NCI-H345 treated with DMSO at 0.1 percent for 48 hours (cell line): Measurements from ENCODE around the gene MXI1.
A peak's percentile ranks its signal among the peaks of the same experiment; 100 is the strongest.

Experiments
- DNase-seq: peaks from one replicate; lab custom pipeline; 2025; ENCODE audit not compliant: unreplicated experiment; lab: John Stamatoyannopoulos, UW

Gene MXI1

DNA sequence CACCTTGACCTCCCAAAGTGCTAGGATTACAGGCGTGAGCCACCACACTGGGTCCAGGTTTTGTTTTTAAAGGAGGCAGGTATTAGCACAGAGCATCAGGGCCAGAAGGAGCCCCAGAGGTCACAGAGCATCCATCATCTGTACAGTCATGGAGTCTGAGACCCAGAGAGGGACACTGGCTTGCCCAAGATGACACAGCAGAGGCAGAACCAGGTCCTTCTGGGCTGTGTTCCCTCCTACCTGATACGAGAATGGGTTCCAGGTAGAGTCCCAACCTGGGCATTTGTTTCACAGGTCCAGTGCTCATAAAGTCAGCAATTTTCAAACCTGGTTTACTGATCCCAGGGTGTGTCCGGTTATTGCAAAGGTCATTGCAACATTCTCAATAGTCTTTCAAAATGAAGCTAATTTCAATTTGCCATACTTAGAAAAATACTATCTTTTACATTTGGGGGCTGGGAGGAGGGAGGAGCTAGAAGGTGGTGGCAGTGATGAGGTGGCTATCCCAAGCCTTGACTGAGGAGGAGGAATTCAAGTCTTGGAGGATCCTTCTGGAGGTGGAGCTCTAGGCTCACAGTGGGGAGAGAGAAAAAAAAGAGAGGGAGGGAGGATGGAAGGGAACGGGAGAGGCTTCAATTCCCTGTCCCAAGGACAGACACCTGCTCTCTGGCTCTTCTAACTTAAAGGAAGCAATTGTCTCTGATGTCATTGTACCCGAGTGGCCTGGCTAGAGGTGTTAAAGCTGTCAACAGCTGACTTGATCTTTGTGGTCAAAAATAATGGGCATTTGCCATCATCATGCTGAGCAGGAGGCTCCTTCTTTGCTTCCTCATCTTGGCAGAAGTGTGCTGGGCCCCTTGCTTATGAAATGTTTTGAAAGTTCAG is 8.1 kb downstream of the MXI1 start:
- no peak for DNase-seq

GRCh38 chr10:110216240-110216639 is 8.8 kb downstream of the MXI1 start:
- no peak for DNase-seq

GRCh38 chr10:110216942-110217661 is 9.7 kb downstream of the MXI1 start:
- DNase-seq: no peak

DNA sequence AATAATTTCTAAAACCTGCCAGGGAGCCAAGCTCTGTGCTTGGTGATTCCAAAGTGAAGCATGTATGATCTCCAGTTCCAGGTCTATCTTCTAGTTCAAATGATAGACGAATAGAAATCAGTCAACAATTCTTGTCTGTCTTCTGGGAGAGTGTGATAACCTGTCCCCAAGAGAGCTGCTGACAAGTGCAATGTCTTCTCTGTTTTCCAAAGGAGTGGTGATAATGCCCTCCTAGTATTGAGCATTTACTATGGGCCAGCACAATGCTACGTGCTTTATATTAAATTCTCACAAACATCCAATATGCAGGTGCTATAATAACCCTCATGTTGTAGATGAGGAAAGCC is 10.2 kb downstream of the MXI1 start:
- DNase-seq: no peak

DNA sequence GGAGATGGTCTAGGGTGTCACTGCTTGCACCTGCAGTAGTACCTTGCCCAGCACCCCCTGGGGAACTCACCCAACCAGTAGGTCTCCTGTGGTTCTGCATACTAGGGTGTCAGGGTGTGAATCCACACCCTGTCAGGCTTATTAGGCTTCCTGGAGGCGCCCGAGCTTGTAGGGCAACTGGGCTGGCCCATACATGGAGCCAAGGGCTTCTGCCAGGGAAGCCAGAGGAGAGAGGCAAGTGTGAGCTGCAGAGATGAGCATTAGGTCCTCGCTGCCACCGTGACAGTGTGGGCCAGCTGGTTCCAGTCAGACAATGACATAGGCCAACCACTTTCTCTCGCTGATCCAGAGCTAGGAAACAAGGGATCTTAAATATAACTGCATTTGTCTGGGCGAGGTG is 11.2 kb downstream of the MXI1 start:
- DNase-seq: no peak

GRCh38 chr10:110219884-110220283 is 12.5 kb downstream of the MXI1 start:
- no peak for DNase-seq

- no peak for DNase-seq
These were observed 13.0 kb downstream of the MXI1 start for GRCh38 chr10:110220398-110220797.

- no peak for DNase-seq
These were observed 13.8 kb downstream of the MXI1 start for GRCh38 chr10:110221044-110221720.

GRCh38 chr10:110221721-110222261 is 14.4 kb downstream of the MXI1 start:
- no peak for DNase-seq

DNA sequence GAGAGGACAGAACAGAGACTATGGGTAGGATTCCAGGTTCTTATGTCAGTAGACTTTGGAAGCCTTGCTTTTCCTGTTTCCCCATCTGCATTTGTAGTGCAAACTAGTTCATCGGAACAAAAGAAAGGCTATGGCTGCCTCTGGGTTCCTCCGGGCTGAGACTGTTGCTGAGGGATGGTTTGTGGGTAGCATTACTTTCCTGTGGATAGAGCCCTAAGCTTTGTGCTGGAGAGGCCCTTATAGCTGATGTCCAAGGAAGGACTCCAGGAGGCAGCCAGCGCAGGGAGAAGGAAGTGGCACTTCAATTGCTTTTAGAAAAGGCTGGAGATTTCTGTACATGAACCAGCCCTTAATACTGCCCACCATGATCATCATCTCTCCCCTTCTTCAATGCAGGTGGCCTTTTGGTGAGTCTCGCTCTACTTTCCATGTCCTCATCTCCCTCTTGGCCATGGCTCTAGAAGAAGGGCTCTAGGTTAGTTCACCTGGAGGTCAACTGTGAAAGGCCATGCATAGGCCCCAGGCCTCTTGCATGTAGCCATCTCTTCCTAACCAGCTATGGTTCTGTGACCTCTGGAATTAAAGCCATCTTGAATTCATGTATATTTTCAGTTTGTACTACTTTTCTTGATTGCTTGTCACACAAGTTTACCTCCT is 15.4 kb downstream of the MXI1 start:
- no peak for DNase-seq

- no peak for DNase-seq
These were observed 16.0 kb downstream of the MXI1 start for GRCh38 chr10:110223298-110223925.

DNA sequence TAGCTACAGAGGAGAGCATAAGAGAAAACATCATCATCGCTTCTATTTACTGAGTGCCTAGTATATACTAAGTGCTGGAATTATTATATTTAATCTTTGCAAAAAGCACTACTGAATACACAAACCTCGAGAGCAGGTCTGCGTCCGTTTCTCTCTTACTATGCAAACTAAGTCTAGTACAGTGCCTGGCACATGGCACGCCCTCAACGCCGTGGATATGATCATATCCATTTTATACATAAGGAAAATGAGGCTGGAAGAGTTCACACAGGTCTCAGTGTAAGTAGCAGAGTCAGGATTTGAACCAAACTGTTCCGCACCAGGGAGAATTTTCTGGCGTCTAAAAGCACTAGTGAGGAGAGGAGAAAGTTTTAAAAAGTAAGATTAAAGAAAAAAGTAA is 17.6 kb downstream of the MXI1 start:
- DNase-seq: no peak

- no peak for DNase-seq
These were observed 18.0 kb downstream of the MXI1 start for GRCh38 chr10:110225441-110225755.

- DNase-seq: peak; percentile 56
These were observed 18.5 kb downstream of the MXI1 start for GRCh38 chr10:110225756-110226542.

- DNase-seq: peak; percentile 32
These were observed 19.1 kb downstream of the MXI1 start for GRCh38 chr10:110226543-110226925.

DNA sequence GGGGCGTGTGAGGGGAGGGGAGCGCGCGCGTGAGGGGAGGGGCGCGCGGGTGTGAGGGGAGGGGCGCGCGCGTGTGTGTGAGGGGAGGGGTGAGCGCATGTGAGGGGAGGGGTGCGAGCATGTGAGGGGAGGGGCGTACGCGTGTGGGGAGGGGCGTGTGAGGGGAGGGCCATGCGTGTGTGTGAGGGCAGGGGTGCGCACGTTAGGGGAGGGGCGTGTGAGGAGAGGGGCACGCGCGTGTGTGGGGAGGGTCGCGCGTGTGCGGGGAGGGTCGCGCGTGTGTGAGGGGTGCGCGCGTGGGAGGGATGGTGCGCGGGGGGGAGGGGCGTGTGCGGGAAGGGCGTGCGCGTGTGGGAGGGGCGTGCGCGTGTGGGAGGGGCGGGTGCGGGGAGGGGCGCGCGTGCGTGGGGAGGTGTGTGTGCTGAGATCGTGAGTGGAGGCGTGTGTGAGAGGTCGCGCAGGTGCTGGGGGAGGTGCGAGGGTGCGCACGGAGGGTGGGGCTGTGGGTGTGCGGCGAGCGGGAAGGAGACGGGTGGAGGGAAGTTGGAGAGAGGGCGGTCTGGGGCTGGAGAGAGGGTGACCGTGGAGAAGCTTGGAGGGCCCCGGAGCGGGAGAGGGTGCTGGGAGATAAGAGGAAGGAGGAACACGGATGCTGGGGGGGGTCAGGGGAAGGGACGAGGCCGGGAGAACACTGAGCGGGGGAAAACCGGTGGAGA is 19.7 kb downstream of the MXI1 start:
- no peak for DNase-seq

DNA sequence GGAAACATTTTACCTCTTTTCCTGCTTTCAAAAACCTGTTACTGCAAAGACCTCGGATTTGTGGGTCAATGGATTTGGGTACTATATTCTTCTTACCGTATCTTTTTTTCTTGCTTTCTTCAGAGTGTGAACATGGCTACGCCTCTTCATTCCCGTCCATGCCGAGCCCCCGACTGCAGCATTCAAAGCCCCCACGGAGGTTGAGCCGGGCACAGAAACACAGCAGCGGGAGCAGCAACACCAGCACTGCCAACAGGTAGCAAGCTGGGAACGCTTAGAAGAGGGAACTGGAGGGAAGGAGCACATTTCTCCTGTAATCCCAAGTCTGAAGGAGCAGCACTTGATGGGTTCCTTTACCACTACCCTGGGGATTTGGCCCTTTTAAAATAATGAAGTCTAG is 20.7 kb downstream of the MXI1 start:
- no peak for DNase-seq

GRCh38 chr10:110229155-110229554 is 21.8 kb downstream of the MXI1 start:
- DNase-seq: no peak

DNA sequence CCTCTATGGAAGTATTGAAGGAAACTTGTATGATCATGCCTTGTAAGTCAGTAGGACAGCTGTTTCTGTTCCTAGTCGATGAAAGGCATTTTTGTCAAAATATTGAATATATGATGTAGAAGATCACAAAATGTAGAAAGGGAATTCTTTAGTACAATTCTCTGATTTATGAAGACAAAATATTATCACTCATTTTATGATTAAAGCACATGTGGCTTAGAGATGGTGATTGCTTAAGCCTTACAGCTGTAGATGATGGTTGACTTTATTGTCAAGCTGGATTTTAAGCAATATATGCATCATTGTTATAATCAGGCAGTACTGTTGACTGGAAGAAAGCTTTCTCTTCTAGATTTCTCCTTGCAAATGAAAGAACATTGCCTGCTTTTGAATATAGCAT is 26.4 kb downstream of the MXI1 start:
- no peak for DNase-seq
